ENCODE measurements around the gene PARP12.

DNA sequence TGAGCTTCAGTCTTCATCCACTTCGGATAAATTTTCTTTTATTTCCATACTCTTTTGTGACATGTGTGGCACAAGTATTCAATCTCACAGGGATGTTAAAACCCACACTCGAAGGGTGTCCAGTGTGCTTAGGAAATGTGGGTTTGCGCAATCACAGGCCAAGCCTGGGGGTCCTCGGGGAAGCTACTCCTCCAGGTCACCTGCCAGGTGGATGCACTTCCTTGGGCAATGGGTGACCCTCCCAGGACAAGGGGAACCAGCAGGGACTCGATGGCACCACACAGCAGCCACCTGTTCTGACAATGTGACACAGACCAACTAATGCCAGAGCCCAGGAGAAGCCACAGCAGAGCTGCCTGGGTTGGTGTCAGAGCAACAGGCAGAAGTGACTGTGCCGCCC, 39.0 kb downstream of the PARP12 start:
- TF ChIP-seq, protein P1, sequence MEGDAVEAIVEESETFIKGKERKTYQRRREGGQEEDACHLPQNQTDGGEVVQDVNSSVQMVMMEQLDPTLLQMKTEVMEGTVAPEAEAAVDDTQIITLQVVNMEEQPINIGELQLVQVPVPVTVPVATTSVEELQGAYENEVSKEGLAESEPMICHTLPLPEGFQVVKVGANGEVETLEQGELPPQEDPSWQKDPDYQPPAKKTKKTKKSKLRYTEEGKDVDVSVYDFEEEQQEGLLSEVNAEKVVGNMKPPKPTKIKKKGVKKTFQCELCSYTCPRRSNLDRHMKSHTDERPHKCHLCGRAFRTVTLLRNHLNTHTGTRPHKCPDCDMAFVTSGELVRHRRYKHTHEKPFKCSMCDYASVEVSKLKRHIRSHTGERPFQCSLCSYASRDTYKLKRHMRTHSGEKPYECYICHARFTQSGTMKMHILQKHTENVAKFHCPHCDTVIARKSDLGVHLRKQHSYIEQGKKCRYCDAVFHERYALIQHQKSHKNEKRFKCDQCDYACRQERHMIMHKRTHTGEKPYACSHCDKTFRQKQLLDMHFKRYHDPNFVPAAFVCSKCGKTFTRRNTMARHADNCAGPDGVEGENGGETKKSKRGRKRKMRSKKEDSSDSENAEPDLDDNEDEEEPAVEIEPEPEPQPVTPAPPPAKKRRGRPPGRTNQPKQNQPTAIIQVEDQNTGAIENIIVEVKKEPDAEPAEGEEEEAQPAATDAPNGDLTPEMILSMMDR (IDR thresholded peaks at IDR 0.05), result no peak
- no peak for TF ChIP-seq POLR2A (IDR thresholded peaks at IDR 0.05)

All from uterus (tissue), 2 donors.